ENCODE results near the gene TRMT2A.

Gene TRMT2A

GRCh38 chr22:20090730-20091240 is 26.2 kb downstream of the TRMT2A start:
- DNase-seq (ENCODE audit: low read depth, low spot score): no peak
- POLR2A ChIA-PET: no interaction called here
- CTCF ChIA-PET: interaction anchor here (1.0 to 1.4 kb wide), 3 partner anchors 11 to 25 kb away, joined by 3 to 4 read pairs (median 3); partner anchors contain the start of gene RANBP1
- TF ChIP-seq CTCF (IDR thresholded peaks at IDR 0.05; ENCODE audit: insufficient read depth, low read length, missing control alignments): no peak
- no peak overlapping the region for H3K4me3 ChIP-seq (ENCODE audit: low read depth, low read length)

- TF ChIP-seq CTCF (IDR thresholded peaks at IDR 0.05; ENCODE audit: insufficient read depth, low read length, missing control alignments): no peak
- ChIA-PET POLR2A (interaction anchor here (0.6 kb wide), 1 partner anchor 9 kb away, joined by 3 read pairs; no protein-coding TSS in a partner anchor), CTCF (interaction anchor here (1.0 kb wide), 1 partner anchor 11 kb away, joined by 3 read pairs; no protein-coding TSS in a partner anchor)
- DNase-seq (ENCODE audit: low read depth, low spot score): no peak
- no peak overlapping the region for H3K4me3 ChIP-seq (ENCODE audit: low read depth, low read length)
These were observed 26.9 kb downstream of the TRMT2A start for GRCh38 chr22:20089977-20090729.

GRCh38 chr22:20089226-20089976 is 27.6 kb downstream of the TRMT2A start:
- H3K4me3 ChIP-seq (ENCODE audit: low read depth, low read length): no peak overlapping the region
- POLR2A ChIA-PET: no interaction called here
- no peak for TF ChIP-seq CTCF (IDR thresholded peaks at IDR 0.05; ENCODE audit: insufficient read depth, low read length, missing control alignments)
- CTCF ChIA-PET: no interaction called here
- no peak for DNase-seq (ENCODE audit: low read depth, low spot score)

GRCh38 chr22:20088263-20088648 is 28.8 kb downstream of the TRMT2A start:
- no peak for DNase-seq (ENCODE audit: low read depth, low spot score)
- ChIA-PET CTCF (no interaction called here), POLR2A (no interaction called here)
- TF ChIP-seq CTCF (IDR thresholded peaks at IDR 0.05; ENCODE audit: insufficient read depth, low read length, missing control alignments): no peak
- no peak overlapping the region for H3K4me3 ChIP-seq (ENCODE audit: low read depth, low read length)

- CTCF ChIA-PET: interaction anchor here (1.3 kb wide), 1 partner anchor 9 kb away, joined by 4 read pairs; no protein-coding TSS in a partner anchor
These were observed 29.4 kb downstream of the TRMT2A start for GRCh38 chr22:20087319-20088262.

More at GRCh38 chr22:20087319-20088262, 29.4 kb downstream of the TRMT2A start:
- POLR2A ChIA-PET: no interaction called here
- no peak for TF ChIP-seq CTCF (IDR thresholded peaks at IDR 0.05; ENCODE audit: insufficient read depth, low read length, missing control alignments)
- H3K4me3 ChIP-seq (ENCODE audit: low read depth, low read length): no peak overlapping the region
- DNase-seq (ENCODE audit: low read depth, low spot score): no peak

Measured in AG04449 (cell line).